ENCODE data around the gene GARRE1.

The GARRE1 gene

DNA sequence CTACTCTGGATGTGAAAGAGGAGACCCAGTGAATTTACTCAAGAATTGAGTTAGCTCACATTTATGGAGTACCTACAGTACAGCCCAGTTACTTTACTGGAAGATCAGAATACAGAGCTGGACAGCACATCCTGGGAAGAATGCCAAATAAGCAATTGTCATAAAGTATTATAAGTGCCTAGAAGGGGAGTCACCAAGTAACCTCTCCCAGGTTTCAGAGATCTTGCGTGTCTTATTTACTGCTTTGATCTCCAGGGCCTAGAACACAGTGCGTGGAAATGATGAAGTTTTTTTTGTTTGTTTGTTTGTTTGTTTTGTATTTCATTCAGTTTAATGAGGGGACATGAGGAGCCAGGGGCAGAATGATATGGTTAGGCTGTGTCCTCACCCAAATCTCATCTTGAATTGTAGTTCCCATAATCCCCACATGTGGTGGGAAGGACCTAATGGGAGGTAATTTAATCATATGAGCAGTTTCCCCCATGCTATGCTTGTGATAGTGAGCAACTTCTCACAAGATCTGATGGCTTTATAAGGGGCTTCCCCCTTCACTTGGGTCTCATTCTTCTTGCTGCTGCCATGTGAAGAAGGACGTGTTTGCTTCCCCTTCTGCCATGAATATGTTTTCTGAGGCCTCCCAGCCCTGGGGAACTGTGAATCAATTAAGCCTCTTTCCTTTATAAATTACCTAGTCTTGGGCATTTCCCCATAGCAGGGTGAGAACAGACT lies 5.2 kb downstream of the GARRE1 start:
- peak; percentile 34; the same call in 1 of the 2 replicates for TF ChIP-seq NFIC (IDR thresholded peaks at IDR 0.05)
- TF ChIP-seq, protein P1, sequence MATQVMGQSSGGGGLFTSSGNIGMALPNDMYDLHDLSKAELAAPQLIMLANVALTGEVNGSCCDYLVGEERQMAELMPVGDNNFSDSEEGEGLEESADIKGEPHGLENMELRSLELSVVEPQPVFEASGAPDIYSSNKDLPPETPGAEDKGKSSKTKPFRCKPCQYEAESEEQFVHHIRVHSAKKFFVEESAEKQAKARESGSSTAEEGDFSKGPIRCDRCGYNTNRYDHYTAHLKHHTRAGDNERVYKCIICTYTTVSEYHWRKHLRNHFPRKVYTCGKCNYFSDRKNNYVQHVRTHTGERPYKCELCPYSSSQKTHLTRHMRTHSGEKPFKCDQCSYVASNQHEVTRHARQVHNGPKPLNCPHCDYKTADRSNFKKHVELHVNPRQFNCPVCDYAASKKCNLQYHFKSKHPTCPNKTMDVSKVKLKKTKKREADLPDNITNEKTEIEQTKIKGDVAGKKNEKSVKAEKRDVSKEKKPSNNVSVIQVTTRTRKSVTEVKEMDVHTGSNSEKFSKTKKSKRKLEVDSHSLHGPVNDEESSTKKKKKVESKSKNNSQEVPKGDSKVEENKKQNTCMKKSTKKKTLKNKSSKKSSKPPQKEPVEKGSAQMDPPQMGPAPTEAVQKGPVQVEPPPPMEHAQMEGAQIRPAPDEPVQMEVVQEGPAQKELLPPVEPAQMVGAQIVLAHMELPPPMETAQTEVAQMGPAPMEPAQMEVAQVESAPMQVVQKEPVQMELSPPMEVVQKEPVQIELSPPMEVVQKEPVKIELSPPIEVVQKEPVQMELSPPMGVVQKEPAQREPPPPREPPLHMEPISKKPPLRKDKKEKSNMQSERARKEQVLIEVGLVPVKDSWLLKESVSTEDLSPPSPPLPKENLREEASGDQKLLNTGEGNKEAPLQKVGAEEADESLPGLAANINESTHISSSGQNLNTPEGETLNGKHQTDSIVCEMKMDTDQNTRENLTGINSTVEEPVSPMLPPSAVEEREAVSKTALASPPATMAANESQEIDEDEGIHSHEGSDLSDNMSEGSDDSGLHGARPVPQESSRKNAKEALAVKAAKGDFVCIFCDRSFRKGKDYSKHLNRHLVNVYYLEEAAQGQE (IDR thresholded peaks at IDR 0.05; ENCODE audit: low read depth) = peak; percentile 42; the same call in 1 of the 2 replicates
- no peak for TF ChIP-seq ZBTB7A (IDR thresholded peaks at IDR 0.05; ENCODE audit: low read depth)

DNA sequence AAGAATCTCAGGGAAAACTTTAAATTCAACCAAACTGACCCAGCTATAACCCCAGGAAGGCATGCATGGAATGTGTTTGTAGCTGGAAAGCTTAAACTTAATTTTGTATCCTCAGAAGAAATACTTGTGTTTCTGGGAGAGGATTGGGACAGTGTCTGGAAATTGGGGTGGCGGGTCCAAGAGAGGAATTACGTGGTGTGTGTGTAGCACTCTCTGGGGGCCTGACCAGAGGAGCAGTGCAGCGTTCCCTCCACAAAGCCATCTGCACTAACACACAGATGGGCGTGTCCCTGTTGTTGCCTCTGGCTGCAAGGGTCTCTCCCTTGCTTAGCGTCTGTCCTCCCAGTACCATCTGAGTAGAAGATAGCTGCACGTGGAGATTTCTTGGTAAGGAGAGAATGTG lies 6.4 kb downstream of the GARRE1 start:
- TF ChIP-seq EP300 (IDR thresholded peaks at IDR 0.05; ENCODE audit: borderline replicate concordance) (no peak), RAD21 (IDR thresholded peaks at IDR 0.05; ENCODE audit: low read depth) (no peak), NFIC (IDR thresholded peaks at IDR 0.05) (no peak), TCF12 (IDR thresholded peaks at IDR 0.05; ENCODE audit: low read depth) (no peak), TEAD4 (IDR thresholded peaks at IDR 0.05) (peak; percentile 23; the same call in 1 of the 2 replicates), ZBTB7A (IDR thresholded peaks at IDR 0.05; ENCODE audit: low read depth) (no peak)

DNA sequence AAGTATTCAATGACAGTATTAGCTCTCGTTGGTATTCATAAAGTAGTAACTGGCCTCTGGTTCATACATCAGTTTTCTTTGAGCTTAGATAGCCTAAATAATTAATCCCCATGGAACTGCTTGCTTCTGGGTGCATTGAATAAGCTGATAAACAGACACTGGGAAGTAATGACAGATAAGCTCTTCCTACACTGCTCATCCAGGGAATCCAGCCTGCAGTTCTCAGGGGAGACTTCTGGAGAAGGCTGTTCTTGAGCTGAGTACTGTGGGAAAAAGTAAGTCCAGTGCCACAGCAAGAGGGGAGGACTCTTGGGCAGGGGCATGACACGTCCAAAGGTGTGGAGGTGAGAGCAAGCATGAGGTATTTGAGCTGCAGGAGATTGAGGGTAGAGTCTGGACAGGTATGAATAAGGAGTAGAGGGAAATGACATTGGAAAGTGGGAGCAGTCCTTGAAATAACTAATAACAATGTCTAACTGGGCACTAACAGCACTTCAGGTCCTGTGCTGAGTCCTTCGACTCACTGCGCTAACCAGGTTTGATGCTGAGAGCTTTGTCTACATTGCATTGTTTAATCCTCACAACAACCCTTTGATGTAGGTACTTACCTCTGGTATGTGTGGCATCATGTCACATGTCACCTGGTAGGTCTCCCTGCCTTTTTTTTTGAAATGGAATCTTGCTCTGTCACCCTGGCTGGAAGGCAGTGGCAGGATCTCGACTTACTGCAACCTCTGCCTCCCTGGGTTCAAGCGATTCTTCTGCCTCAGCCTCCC lies 7.2 kb downstream of the GARRE1 start:
- TF ChIP-seq RAD21 (IDR thresholded peaks at IDR 0.05; ENCODE audit: low read depth) = no peak
- TF ChIP-seq, protein P2, sequence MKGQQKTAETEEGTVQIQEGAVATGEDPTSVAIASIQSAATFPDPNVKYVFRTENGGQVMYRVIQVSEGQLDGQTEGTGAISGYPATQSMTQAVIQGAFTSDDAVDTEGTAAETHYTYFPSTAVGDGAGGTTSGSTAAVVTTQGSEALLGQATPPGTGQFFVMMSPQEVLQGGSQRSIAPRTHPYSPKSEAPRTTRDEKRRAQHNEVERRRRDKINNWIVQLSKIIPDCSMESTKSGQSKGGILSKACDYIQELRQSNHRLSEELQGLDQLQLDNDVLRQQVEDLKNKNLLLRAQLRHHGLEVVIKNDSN (IDR thresholded peaks at IDR 0.05) = no peak
- no peak for TF ChIP-seq NFIC (IDR thresholded peaks at IDR 0.05)
- TF ChIP-seq CEBPB (IDR thresholded peaks at IDR 0.05) = no peak
- TF ChIP-seq TEAD4 (IDR thresholded peaks at IDR 0.05) = no peak
- TF ChIP-seq YY1 (IDR thresholded peaks at IDR 0.05; ENCODE audit: low read depth) = no peak
- TF ChIP-seq CREB1 (IDR thresholded peaks at IDR 0.05; ENCODE audit: low read depth) = no peak
- no peak for TF ChIP-seq FOXM1 (IDR thresholded peaks at IDR 0.05; ENCODE audit: borderline replicate concordance, low read depth)
- no peak for TF ChIP-seq TCF12 (IDR thresholded peaks at IDR 0.05; ENCODE audit: low read depth)
- TF ChIP-seq TAF1 (IDR thresholded peaks at IDR 0.05; ENCODE audit: low read depth) = no peak
- no peak for TF ChIP-seq ZBTB7A (IDR thresholded peaks at IDR 0.05; ENCODE audit: low read depth)
- TF ChIP-seq, protein P3, sequence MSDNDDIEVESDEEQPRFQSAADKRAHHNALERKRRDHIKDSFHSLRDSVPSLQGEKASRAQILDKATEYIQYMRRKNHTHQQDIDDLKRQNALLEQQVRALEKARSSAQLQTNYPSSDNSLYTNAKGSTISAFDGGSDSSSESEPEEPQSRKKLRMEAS (IDR thresholded peaks at IDR 0.05) = no peak
- TF ChIP-seq, protein P1 (IDR thresholded peaks at IDR 0.05; ENCODE audit: low read depth) = no peak
- no peak for TF ChIP-seq EGR1 (IDR thresholded peaks at IDR 0.05)
- no peak for TF ChIP-seq EP300 (IDR thresholded peaks at IDR 0.05; ENCODE audit: borderline replicate concordance)

DNA sequence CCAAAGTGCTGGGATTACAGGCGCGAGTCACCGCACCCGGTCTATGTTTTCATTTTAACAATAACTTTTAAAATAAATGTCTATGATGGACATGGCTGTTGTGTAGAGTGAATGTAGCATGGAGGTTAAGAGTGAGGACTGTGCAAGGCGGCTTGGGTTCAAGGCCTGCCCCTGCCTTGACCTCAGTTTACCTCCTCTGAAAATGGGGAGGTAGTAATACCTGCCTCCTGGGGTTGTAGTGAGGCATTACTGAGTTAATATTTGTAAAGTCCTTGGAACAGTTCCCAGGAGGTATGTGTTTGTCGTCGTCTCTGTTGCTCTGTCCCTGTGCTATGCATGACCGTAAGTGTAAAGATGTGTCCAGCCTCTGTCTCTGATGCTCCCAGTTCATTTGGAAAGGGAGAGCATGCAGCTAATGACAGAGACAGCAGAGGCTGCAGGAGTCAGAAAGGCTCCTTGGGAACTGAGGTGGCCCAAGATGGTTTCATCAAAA lies 9.4 kb downstream of the GARRE1 start:
- TF ChIP-seq YY1 (IDR thresholded peaks at IDR 0.05; ENCODE audit: low read depth) (no peak), TAF1 (IDR thresholded peaks at IDR 0.05; ENCODE audit: low read depth) (no peak)

DNA sequence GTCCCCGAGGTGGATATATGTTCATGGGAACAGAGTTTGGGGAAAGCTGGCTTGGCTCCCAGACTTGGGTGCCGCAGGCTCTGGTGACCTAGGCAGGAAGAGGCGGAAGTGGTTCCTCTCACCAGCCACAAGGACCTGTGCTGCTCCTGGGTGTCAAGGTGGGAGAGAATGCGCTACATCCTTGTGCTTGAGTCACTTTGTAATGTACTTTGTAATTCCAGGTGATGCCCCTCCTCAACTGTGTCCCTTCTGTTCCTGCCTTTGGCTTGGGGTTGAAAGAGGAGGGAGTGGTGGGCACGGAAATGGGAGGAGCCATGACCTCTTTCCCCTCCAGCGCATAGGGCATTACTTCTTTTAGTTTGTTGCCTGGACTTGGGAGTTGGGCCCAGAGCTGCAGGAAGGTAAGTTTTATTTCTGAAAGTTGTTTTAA lies 10.9 kb downstream of the GARRE1 start:
- TF ChIP-seq CREB1 (IDR thresholded peaks at IDR 0.05; ENCODE audit: low read depth) (no peak), NFIC (IDR thresholded peaks at IDR 0.05) (no peak), CEBPB (IDR thresholded peaks at IDR 0.05) (no peak), TAF1 (IDR thresholded peaks at IDR 0.05; ENCODE audit: low read depth) (no peak), EP300 (IDR thresholded peaks at IDR 0.05; ENCODE audit: borderline replicate concordance) (no peak)

DNA sequence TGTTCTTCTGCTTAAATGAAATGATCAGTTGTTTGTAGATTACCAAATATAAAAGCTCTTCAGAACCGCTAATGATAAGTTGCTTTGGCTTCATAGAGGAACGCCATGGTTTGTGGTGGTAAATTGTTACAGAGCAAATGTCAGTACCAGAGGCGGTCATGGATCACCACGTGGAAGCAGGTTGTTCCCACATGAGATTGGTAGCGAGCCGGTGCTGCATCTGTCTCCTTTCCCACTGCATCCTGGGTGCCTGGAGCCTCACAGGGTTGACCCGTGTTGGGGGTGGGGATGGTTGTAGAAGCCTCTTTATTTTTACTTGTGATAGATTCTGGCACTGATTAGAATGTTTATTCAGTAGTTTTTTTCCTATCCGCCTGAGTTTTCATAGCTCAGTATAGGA lies 14.7 kb downstream of the GARRE1 start:
- no peak for TF ChIP-seq YY1 (IDR thresholded peaks at IDR 0.05; ENCODE audit: low read depth)
- no peak for TF ChIP-seq FOXM1 (IDR thresholded peaks at IDR 0.05; ENCODE audit: borderline replicate concordance, low read depth)
- TF ChIP-seq, protein P2 (IDR thresholded peaks at IDR 0.05) = no peak
- TF ChIP-seq TAF1 (IDR thresholded peaks at IDR 0.05; ENCODE audit: low read depth) = no peak
- TF ChIP-seq CREB1 (IDR thresholded peaks at IDR 0.05; ENCODE audit: low read depth) = no peak
- TF ChIP-seq EP300 (IDR thresholded peaks at IDR 0.05; ENCODE audit: borderline replicate concordance) = no peak

All from Ishikawa (cell line).